H1 (cell line): ENCODE results near the gene C14orf93. TPM values are rescaled to one million over a fixed set of nuclear protein-coding genes. Genes with fewer than 3 reads are reported as not detected.

Experiments used
- CTCF ChIA-PET: fragments of 300-600 bp; sonication (Branson Sonifier 250); formaldehyde crosslinking; loops from one replicate; lab custom pipeline; 2021; ENCODE audit not compliant: partially characterized antibody; lab: Charles Lee
- POLR2A ChIA-PET: fragments of 300-600 bp; sonication (Branson Sonifier 250); formaldehyde crosslinking; loops from one replicate; lab custom pipeline; 2021; ENCODE audit warnings: inconsistent platforms; ENCODE audit not compliant: partially characterized antibody; lab: Charles Lee
- DNase-seq, 2 experiments: peaks; one replicate each; pipeline versions ENCODE4 v3.0.0 to v3.0.0-alpha.2; 2010 to 2022; ENCODE audit warnings: low spot score in 2 of 2, low read depth in 1 of 2, mixed read lengths in 1 of 2
- FAIRE-seq: peaks from 2 replicates; lab custom pipeline; 2011; peaks lifted over from hg19 to GRCh38; lab: Jason Lieb, UNC
- H2AFZ ChIP-seq: 2 replicates; pipeline ENCODE4 v1.8.1; 2012; ENCODE audit warnings: low read length, inconsistent platforms
- H2AK5ac ChIP-seq: 2 replicates; pipeline ENCODE4 v1.6.1; 2013; ENCODE audit warnings: low read depth, low read length
- H2BK120ac ChIP-seq: replicated peaks from 2 replicates; pipeline ENCODE3; 2013; ENCODE audit warnings: low read depth, low read length, inconsistent platforms
- H2BK12ac ChIP-seq: 2 replicates; pipeline ENCODE4 v1.6.1; 2013; ENCODE audit warnings: low read depth, low read length
- H2BK15ac ChIP-seq: 2 replicates; pipeline ENCODE4 v1.6.1; 2013; ENCODE audit warnings: low read length
- H2BK20ac ChIP-seq: 2 replicates; pipeline ENCODE4 v1.6.1; 2013; ENCODE audit warnings: low read length
- H2BK5ac ChIP-seq: 2 replicates; pipeline ENCODE4 v1.6.1; 2013; ENCODE audit warnings: low read depth, low read length
- H3K14ac ChIP-seq: 2 replicates; pipeline ENCODE4 v1.6.1; 2013; ENCODE audit warnings: inconsistent platforms; ENCODE audit not compliant: insufficient read length
- H3K18ac ChIP-seq: 2 replicates; pipeline ENCODE4 v1.6.1; 2013; ENCODE audit warnings: low read length; ENCODE audit errors: extremely low read depth
- H3K23ac ChIP-seq: 2 replicates; pipeline ENCODE4 v1.6.1; 2013; ENCODE audit warnings: inconsistent platforms; ENCODE audit not compliant: insufficient read length
- H3K23me2 ChIP-seq: 2 replicates; pipeline ENCODE4 v1.6.1; 2013; ENCODE audit warnings: low read depth, low read length
- H3K27ac ChIP-seq: 2 replicates; pipeline ENCODE4 v1.6.1; 2011; ENCODE audit warnings: low read depth, low read length, inconsistent platforms
- H3K27me3 ChIP-seq, 4 experiments: replicated peaks in 1 of 4; 1 replicate in 1 of 4; 2 replicates in 3 of 4; pipeline versions ENCODE4 v1.6.1 to v1.8.1; 2011 to 2013; ENCODE audit warnings: low read length in 3 of 4, mild to moderate bottlenecking in 3 of 4, inconsistent platforms in 2 of 4, mixed read lengths in 2 of 4, moderate library complexity in 1 of 4; ENCODE audit not compliant: control insufficient read depth in 3 of 4, insufficient read depth in 3 of 4; ENCODE audit errors: extremely low read depth in 1 of 4
- H3K36me3 ChIP-seq, 4 experiments: 2 replicates each; pipeline versions ENCODE4 v1.6.1 to v1.8.1; 2011 to 2013; ENCODE audit warnings: mild to moderate bottlenecking in 4 of 4, low read length in 3 of 4, moderate library complexity in 2 of 4, control low read depth in 1 of 4, inconsistent platforms in 1 of 4; ENCODE audit not compliant: insufficient read depth in 4 of 4, control insufficient read depth in 2 of 4
- H3K4ac ChIP-seq: replicated peaks from 2 replicates; pipeline ENCODE3; 2013; ENCODE audit warnings: low read length, low read depth, mixed read lengths, inconsistent platforms; ENCODE audit not compliant: insufficient read length
- H3K4me1 ChIP-seq, 4 experiments: replicated peaks in 1 of 4; 1 replicate in 1 of 4; 2 replicates in 3 of 4; pipeline versions ENCODE4 v1.6.1 to v1.8.1; 2011 to 2013; ENCODE audit warnings: low read length in 3 of 4, inconsistent platforms in 2 of 4, mixed read lengths in 1 of 4; ENCODE audit not compliant: insufficient read depth in 4 of 4, control insufficient read depth in 3 of 4
- H3K4me2 ChIP-seq, 2 experiments: 2 replicates each; pipeline versions ENCODE4 v1.6.1 to v1.8.1; 2011 to 2013; ENCODE audit warnings: low read depth in 2 of 2, low read length in 2 of 2, control low read depth in 1 of 2, inconsistent platforms in 1 of 2, mild to moderate bottlenecking in 1 of 2; ENCODE audit not compliant: insufficient read depth in 1 of 2
- H3K4me3 ChIP-seq, 4 experiments: fragments of 200-600, 300-600 bp in 1 of 4; sonication (generic), shearing (Covaris generic), sonication (Bioruptor Twin) in 1 of 4; 2 replicates each; pipeline versions ENCODE4 v1.5.1 to v1.8.1; 2011 to 2016; ENCODE audit warnings: low read length in 4 of 4, low read depth in 3 of 4, control low read depth in 2 of 4, inconsistent platforms in 2 of 4, mild to moderate bottlenecking in 2 of 4, mixed read lengths in 1 of 4, moderate library complexity in 1 of 4; ENCODE audit not compliant: insufficient read depth in 2 of 4; ENCODE audit errors: extremely low read depth in 1 of 4
- H3K56ac ChIP-seq: replicated peaks from 2 replicates; pipeline ENCODE3; 2013; ENCODE audit warnings: low read depth, mild to moderate bottlenecking, mixed read lengths, low read length, inconsistent platforms; ENCODE audit not compliant: insufficient read length
- H3K79me1 ChIP-seq: 2 replicates; pipeline ENCODE4 v1.6.1; 2013; ENCODE audit warnings: low read depth, low read length, control low read depth
- H3K79me2 ChIP-seq, 2 experiments: 2 replicates each; pipeline versions ENCODE4 v1.6.1 to v1.8.1; 2012 to 2013; ENCODE audit warnings: low read length in 2 of 2, mild to moderate bottlenecking in 2 of 2, inconsistent platforms in 1 of 2; ENCODE audit not compliant: insufficient read depth in 2 of 2, control insufficient read depth in 1 of 2
- H3K9ac ChIP-seq, 4 experiments: replicated peaks in 1 of 4; 1 replicate in 1 of 4; 2 replicates in 3 of 4; pipeline versions ENCODE4 v1.6.1 to v1.8.1; 2011 to 2013; ENCODE audit warnings: low read depth in 3 of 4, low read length in 3 of 4, control low read depth in 2 of 4, mild to moderate bottlenecking in 2 of 4, moderate library complexity in 2 of 4, inconsistent platforms in 1 of 4; ENCODE audit errors: extremely low read depth in 1 of 4
- H3K9me3 ChIP-seq, 2 experiments: 2 replicates each; pipeline versions ENCODE4 v1.6.1 to v1.8.1; 2012 to 2013; ENCODE audit warnings: mild to moderate bottlenecking in 2 of 2, moderate library complexity in 2 of 2, control low read depth in 1 of 2, inconsistent platforms in 1 of 2, low read depth in 1 of 2, low read length in 1 of 2, mixed read lengths in 1 of 2; ENCODE audit not compliant: insufficient read depth in 2 of 2
- H4K20me1 ChIP-seq, 2 experiments: replicated peaks in 1 of 2; 2 replicates each; pipeline versions ENCODE3 to v1.8.1; 2011 to 2013; ENCODE audit warnings: inconsistent platforms in 2 of 2, low read length in 2 of 2, mild to moderate bottlenecking in 1 of 2; ENCODE audit not compliant: insufficient read depth in 2 of 2, control insufficient read depth in 1 of 2
- H4K5ac ChIP-seq: 2 replicates; pipeline ENCODE4 v1.6.1; 2013; ENCODE audit warnings: low read length, low read depth, mixed read lengths, inconsistent platforms; ENCODE audit not compliant: insufficient read length
- H4K8ac ChIP-seq: 2 replicates; pipeline ENCODE4 v1.8.0; 2013; ENCODE audit warnings: mild to moderate bottlenecking, moderate library complexity, low read length, inconsistent platforms; ENCODE audit not compliant: insufficient read depth; ENCODE audit errors: extremely low read depth
- H4K91ac ChIP-seq: replicated peaks from 2 replicates; pipeline ENCODE3; 2013; ENCODE audit warnings: low read length, mixed read lengths, inconsistent platforms; ENCODE audit not compliant: insufficient read length
- RNF2 ChIP-seq: fragments of 200-900, 300-1000 bp; sonication (generic); IDR thresholded peaks from 2 replicates; pipeline ENCODE4 v1.7.1; 2016; ENCODE audit warnings: borderline replicate concordance, low read depth, mild to moderate bottlenecking, antibody characterized with exemption, low read length; ENCODE audit not compliant: poor library complexity, severe bottlenecking; ENCODE audit errors: missing control alignments
- WGBS, 2 experiments: shearing (Covaris generic) in 1 of 2; methylation state at CpG; one replicate each; pipeline versions ENCODE4 v1.1.6 to v1.1.7; 2013 to 2015; ENCODE audit warnings: low lambda C conversion rate in 2 of 2, mixed read lengths in 2 of 2, inconsistent platforms in 1 of 2, low coverage in 1 of 2, missing lambda C conversion rate in 1 of 2; ENCODE audit not compliant: insufficient replicate concordance in 2 of 2, insufficient coverage in 1 of 2, insufficient read length in 1 of 2; ENCODE audit errors: extremely low coverage in 1 of 2, missing lambda C conversion rate in 1 of 2; 5-methylcytosine and 5-hydroxymethylcytosine counted together
- polyA plus RNA-seq, 7 experiments: library from polyadenylated mRNA; depleted of rRNA in 3 of 7; stranded (reverse) in 5 of 7; unstranded in 2 of 7; fragments of >200 nt in 5 of 7; fragments of 200-250 nt in 2 of 7; gene quantifications; 1 replicate in 5 of 7; 2 replicates in 1 of 7; 4 replicates in 1 of 7; pipeline versions ENCODE4 v1.2.1 to v1.2.3, GENCODE V29; 2011 to 2013; ENCODE audit warnings: missing spikeins in 2 of 7, mixed read lengths in 2 of 7
- total RNA-seq: library from RNA; stranded (reverse); fragmentation: NEBNext Ultra II Directional; extraction: Animal tissue kit (Norgen Biotek cat#: 25700); gene quantifications from 2 replicates; pipeline ENCODE4 v1.2.1, GENCODE V29; 2021

The C14orf93 gene
- total and polyA plus RNA-seq, 2 of the 8 experiments (the other 6 are each of a cell fraction or from before 2014, with no cell fraction given) = 7.8 to 8.2 TPM

- H3K56ac ChIP-seq = no peak overlapping the region
- H3K23ac ChIP-seq = no peak overlapping the region
- no peaks in the 10 kb centered on the region for H3K9me3 ChIP-seq
- no peak overlapping the region for H3K27ac ChIP-seq
- WGBS, 2 experiments = 96% methylated on average over 8 of the region's 10 CpGs; no CpG with 5 or more reads in 1 of the 2 experiments
- H4K8ac ChIP-seq = no peak overlapping the region
- no peak overlapping the region for H2BK12ac ChIP-seq
- no peak overlapping the region for H3K4ac ChIP-seq
- no peak for TF ChIP-seq RNF2
- no peak overlapping the region for H3K4me2 ChIP-seq
- no peak overlapping the region for H2BK15ac ChIP-seq
- FAIRE-seq = no peak
- H2AK5ac ChIP-seq = no peak overlapping the region
- CTCF ChIA-PET = interaction anchor here (0.9 to 29.2 kb wide), 11 partner anchors 11 to 80 kb away, joined by 3 to 785 read pairs (median 6); partner anchors contain the start of genes AJUBA and PSMB11
- H3K36me3 ChIP-seq = peaks cover 0 to 7% (median 2%) of the 10 kb centered on the region in 4 experiments; a peak in 5 of 8 replicates
- peaks cover 0 to 4% of the 10 kb centered on the region in 2 experiments for H4K20me1 ChIP-seq
- no peaks in the 10 kb centered on the region for H3K79me1 ChIP-seq
- no peak overlapping the region for H2AFZ ChIP-seq
- no peak overlapping the region for H3K18ac ChIP-seq
- H3K27me3 ChIP-seq = no peaks in the 10 kb centered on the region; a peak in 1 of 7 replicates
- H2BK120ac ChIP-seq = no peak overlapping the region
- H4K91ac ChIP-seq = no peak overlapping the region
- H3K4me3 ChIP-seq = no peak overlapping the region
- H3K23me2 ChIP-seq = peaks cover 12% of the 10 kb centered on the region
- no peak overlapping the region for H2BK5ac ChIP-seq
- peaks cover 0 to 15% (median 4%) of the 10 kb centered on the region in 4 experiments; a peak in 4 of 7 replicates for H3K4me1 ChIP-seq
- H3K9ac ChIP-seq = no peak overlapping the region
- POLR2A ChIA-PET = interaction anchor here (0.9 to 4.0 kb wide), 6 partner anchors 47 to 124 kb away, joined by 3 to 23 read pairs (median 4); partner anchors contain the start of gene PRMT5
- no peak overlapping the region for H2BK20ac ChIP-seq
- no peak for DNase-seq
- no peaks in the 10 kb centered on the region for H3K79me2 ChIP-seq
- H4K5ac ChIP-seq = no peak overlapping the region
- no peak overlapping the region for H3K14ac ChIP-seq
These were observed 43.5 kb upstream of the C14orf93 start for GRCh38 chr14:23053426-23053825.
